Medulla oblongata (tissue), 1 donor: ENCODE results near the gene RFWD3.

ENCODE experiments used
- DNase-seq: peaks from one replicate; pipeline ENCODE4 v3.0.0-alpha.2; 2015; ENCODE audit errors: extremely low spot score

The RFWD3 gene

DNA sequence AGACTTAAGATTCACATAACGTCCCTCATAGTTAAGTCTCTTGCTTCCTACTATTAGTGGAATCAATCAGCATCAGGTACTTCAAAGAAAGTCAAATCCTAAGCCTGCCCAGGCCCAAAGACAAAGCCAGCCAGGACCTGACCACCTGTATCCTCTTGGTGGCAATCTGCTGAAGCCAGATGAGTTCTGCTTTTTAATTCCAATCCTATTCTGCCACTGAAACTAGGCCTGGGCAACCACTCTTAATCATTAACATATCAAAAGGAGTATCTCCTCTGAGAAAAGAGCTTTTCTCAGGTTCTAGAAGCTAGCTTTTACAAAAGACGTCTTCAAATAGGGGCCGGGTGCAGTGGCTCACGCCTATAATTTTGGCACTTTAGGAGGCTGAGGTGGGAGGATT, 44.7 kb downstream of the RFWD3 start:
- DNase-seq = no peak

GRCh38 chr16:74617206-74617788, 49.4 kb downstream of the RFWD3 start:
- DNase-seq = no peak

GRCh38 chr16:74611721-74612120, 55.0 kb downstream of the RFWD3 start:
- DNase-seq = no peak

GRCh38 chr16:74608944-74609343, 57.7 kb downstream of the RFWD3 start:
- DNase-seq = no peak

DNA sequence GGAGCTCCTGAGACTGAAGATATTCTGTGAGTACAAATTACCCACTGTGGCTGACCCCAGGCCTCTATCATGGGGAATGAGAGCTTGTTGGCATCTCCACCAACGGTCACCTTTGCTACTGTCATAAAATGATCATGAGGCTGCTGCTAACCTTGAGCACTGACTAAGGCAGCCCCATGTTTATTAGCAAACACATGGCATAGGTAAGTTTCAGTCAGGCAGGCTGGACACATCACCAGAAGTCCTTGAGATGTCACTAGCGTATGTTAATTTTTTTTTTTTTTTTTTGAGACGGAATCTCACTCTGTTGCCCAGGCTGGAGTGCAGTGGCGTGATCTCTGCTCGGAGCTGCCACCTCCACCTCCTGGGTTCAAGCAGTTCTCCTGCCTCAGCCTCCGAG, 58.3 kb downstream of the RFWD3 start:
- DNase-seq = no peak

- no peak for DNase-seq
These were observed 58.7 kb downstream of the RFWD3 start for GRCh38 chr16:74607962-74608356.

DNA sequence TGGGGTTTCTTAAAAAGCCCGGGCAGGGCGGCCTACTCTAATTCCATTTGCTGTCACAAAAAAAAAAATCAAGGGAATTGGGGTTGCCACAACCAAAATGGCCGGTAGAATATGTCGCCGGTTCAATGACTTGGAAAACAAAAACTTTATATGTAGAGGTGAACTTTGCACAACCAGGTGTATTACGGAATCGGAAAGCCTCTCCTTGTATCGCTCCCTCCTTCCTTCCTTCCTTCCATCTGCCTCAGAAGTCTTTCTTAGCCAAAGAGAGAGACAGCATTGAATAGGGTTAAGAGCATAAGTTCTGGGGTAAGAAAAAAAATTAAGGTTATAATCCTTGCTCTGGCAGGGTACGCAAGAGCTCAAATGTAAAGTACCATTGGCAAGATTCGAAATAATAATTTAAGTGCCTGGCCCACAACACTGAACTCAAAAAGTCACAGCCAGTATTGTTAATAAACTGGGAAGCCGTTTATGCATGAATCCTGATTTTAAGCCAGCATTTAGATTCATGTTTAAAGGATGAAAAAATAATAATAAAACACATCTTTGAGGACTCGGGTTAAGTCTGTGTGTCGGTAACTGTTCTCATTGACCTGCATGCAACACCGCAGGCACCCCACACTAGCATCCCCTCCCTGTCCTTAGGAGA, 59.2 kb downstream of the RFWD3 start:
- no peak for DNase-seq

DNA sequence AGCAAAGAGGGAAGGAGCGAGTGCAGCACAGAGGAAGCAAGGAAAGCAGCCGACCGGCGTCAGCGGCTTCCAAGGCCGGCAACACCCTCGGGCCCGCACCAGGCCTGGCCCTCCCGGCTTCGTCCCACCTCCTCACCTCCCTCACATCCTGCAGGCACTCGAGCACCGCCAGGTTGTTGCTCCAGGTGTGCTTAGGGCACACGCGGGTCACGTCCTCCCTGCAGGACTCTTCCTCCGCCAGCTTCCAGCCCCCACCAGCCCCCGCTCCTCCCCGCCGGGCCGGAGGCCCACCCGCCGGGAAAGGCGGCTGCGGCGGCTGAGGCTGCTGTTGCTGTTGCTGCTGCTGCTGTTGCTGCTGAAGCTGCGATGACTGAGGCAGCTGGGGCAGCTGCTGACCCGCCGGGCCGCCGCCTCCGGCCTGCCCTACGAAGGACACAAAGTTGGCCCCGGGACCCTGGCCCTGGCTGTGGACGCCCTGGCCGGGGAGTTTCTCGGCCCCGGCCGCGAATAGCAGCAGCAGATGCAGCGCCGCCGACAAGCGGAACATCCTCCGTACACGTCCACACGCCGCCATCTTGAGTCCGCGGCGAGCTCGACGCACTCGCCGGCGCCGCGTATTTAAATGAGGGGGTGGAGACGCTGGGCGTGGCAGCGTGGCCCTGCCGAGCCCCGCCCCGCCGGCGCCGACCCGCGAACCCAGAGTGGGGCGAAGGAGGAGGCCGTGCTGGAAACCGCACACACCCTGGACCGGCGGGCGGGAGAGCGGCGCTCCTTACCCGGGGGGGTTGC, 60.0 kb downstream of the RFWD3 start, which contains the start of gene GLG1:
Gene GLG1, minus strand, starts transcription at position 594 of the 789 bp plus-strand sequence. Its CDS starts 20 bp downstream, at position 574.
- DNase-seq = peak; percentile 95

DNA sequence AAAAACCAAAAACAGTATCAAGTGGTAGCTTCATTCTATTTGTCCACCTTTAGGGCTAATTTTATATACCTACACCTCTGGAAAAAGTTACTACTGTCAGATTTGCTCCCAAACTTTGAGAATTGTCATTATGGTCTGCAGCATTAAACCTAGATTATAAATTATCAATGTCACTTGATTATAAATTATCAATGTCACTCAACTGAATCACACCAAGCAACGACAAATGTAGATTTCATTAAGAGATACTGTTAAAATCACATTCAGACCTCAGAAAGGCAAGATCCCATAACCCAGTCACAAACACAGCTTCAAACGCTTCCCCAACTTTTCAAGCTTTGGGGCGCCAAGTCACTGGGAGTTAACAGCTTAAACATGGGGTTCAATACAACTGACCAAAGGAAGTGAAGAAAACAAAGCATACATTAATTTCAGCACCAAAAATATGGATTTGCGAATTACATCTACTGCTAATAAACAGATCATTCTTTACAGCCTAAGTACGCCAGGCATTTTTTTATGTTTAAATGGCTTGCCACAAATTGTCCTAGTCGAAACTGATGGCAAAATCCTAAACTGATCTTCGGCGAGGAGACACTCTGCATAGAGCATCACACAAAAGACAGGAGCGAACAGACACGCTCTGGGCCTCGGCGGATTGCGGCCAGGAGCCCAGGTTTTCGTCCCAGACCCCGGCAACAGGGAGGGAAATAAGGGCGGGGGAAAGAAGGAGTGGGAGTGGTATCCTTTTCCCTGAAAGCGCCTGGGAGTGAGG, 60.7 kb downstream of the RFWD3 start:
- peak; percentile 44 for DNase-seq

GRCh38 chr16:74605332-74605731, 61.3 kb downstream of the RFWD3 start:
- no peak for DNase-seq

- no peak for DNase-seq
These were observed 62.8 kb downstream of the RFWD3 start for GRCh38 chr16:74603848-74604247.

DNA sequence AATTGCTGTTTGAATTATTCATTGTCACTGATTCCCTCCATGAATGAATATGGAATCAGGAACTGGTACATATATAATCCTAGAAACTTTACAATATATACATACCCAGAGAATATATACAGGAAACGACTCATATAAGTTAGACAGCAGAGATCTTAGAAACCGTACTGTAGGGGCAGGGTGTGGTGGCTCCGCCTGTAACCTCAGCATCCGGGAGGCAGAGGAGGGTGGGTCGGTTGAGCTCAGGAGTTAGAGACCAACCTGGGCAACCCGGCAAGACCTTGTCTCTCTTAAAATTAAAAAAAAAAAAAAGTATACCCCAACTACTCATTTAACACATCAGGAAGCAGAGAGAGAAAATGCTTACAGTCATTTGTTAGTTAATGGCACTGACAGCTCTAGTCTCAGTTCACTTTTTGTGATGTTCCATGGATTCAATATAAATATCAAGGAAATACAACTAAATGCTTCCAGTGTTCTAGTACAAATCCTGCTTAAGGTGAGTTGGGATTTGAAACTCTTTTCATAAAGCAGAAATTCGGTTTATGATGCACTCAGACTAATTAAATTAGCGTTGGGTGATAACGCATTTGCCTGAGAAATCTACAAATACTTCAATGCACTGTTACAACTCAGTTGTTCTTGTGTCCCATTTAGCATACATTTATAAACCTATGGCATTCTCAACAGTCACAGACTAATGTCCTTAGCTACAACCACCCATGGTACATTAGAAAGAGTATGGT, 65.4 kb downstream of the RFWD3 start:
- no peak for DNase-seq

GRCh38 chr16:74596586-74596985, 70.1 kb downstream of the RFWD3 start:
- no peak for DNase-seq

- DNase-seq = no peak
These were observed 73.8 kb downstream of the RFWD3 start for GRCh38 chr16:74592847-74593246.

GRCh38 chr16:74591876-74592650, 74.6 kb downstream of the RFWD3 start:
- DNase-seq = no peak

- no peak for DNase-seq
These were observed 79.7 kb downstream of the RFWD3 start for GRCh38 chr16:74586948-74587347.

DNA sequence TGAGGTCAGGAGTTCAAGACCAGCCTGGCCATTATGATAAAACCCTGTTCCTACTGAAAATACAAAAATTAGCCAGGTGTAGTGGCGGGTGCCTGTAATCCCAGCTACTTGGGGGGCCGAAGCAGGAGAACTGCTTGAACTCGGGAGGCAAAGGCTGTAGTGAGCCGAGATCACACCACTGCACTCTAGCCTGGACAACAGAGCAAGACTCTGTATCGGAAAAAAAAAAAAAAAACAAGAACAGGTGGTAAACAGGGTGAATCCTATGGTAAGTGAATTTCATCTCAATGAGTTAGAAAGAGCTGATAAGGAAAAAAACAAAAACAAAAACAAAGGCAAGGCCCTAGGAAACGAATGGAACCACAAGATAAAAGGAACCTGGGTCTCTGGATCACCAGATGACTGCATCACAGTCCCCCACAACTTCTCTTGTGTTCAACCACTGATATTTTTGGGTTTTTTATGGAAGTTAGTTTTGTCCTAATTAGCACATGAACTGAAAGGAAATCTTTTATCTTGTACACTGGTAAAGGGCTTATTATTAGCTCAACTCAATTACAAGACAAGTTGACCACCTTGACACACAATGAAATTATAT, 80.7 kb downstream of the RFWD3 start:
- DNase-seq = no peak

- DNase-seq = no peak
These were observed 82.6 kb downstream of the RFWD3 start for GRCh38 chr16:74583926-74584666.

DNA sequence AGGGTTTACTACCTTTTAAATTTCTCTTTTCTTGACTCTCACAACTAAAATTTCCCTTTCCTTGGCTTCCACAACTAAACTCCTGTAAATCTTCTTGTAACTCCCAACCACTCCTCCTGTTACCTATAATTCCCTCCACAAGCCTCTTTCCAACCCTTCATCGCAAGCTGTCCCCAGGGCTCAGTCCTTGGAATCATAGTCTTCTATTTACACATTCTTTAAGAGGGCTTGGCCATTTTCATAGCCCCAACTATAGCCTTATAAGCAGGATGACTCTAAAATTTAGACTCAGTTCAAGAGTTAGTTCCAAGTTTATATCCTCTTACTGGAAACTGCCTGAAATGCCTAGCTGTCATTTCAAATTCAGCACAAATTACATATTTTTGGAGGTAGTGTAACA, 83.7 kb downstream of the RFWD3 start:
- no peak for DNase-seq

DNA sequence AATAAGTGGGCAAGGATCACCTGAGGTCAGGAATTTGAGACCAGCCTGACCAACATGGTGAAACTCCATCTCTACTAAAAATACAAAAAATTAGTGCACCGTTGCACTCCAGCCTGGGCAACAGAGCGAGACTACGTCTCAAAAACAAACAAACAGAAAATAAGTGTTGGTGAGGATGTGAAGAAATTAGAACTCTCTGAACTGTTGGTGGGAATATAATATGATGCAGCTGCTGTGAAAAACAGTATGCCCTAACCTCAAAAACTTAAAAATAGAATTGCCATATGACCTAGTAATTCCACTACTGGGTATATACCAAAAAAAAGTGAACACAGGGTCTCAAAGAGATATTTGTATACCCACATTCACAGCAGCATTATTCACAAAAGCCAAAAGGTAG, 85.8 kb downstream of the RFWD3 start:
- DNase-seq = no peak
